HG03457 (cell line): ENCODE data around the gene SESTD1.
"Not testable (repeated sequence)": the region's sequence is repeated elsewhere in the genome, so short reads cannot be mapped to it uniquely, and the experiment has no call there.

Experiments
- ATAC-seq: cut with Tn5 transposase; IDR thresholded peaks from one replicate; pipeline ENCODE4 v1.9.1; 2021; ENCODE audit warnings: moderate number of reproducible peaks; ENCODE audit not compliant: unreplicated experiment

SESTD1 gene

GRCh38 chr2:179239838-179240237 lies 24.8 kb downstream of the SESTD1 start:
- no peak for ATAC-seq

GRCh38 chr2:179239195-179239594 lies 25.4 kb downstream of the SESTD1 start:
- ATAC-seq, result peak; percentile 60

- no peak for ATAC-seq
These were observed 26.6 kb downstream of the SESTD1 start for GRCh38 chr2:179238027-179238426.

- no peak for ATAC-seq
These were observed 27.3 kb downstream of the SESTD1 start for GRCh38 chr2:179237209-179237946.

- no peak for ATAC-seq
These were observed 29.0 kb downstream of the SESTD1 start for GRCh38 chr2:179235463-179236108.

- ATAC-seq, result no peak
These were observed 29.9 kb downstream of the SESTD1 start for GRCh38 chr2:179234658-179235240.

GRCh38 chr2:179233626-179234430 lies 30.8 kb downstream of the SESTD1 start:
- ATAC-seq, result no peak

GRCh38 chr2:179233083-179233490 lies 31.5 kb downstream of the SESTD1 start:
- no peak for ATAC-seq

- no peak for ATAC-seq
These were observed 37.7 kb downstream of the SESTD1 start for GRCh38 chr2:179226961-179227259.

GRCh38 chr2:179226203-179226960 lies 38.2 kb downstream of the SESTD1 start:
- no peak for ATAC-seq

- no peak for ATAC-seq
These were observed 40.3 kb downstream of the SESTD1 start for GRCh38 chr2:179224361-179224760.

- no peak for ATAC-seq
These were observed 42.6 kb downstream of the SESTD1 start for GRCh38 chr2:179222076-179222475.

- no peak for ATAC-seq
These were observed 45.6 kb downstream of the SESTD1 start for GRCh38 chr2:179218848-179219594.

GRCh38 chr2:179214671-179215070 lies 50.0 kb downstream of the SESTD1 start:
- ATAC-seq, result not testable (repeated sequence)

GRCh38 chr2:179211355-179211754 lies 53.3 kb downstream of the SESTD1 start:
- ATAC-seq, result no peak

GRCh38 chr2:179208277-179208676 lies 56.4 kb downstream of the SESTD1 start:
- not testable (repeated sequence) for ATAC-seq

GRCh38 chr2:179207047-179207446 lies 57.6 kb downstream of the SESTD1 start:
- no peak for ATAC-seq

GRCh38 chr2:179201869-179202268 lies 62.8 kb downstream of the SESTD1 start:
- no peak for ATAC-seq

- not testable (repeated sequence) for ATAC-seq
These were observed 68.6 kb downstream of the SESTD1 start for GRCh38 chr2:179195926-179196590.

- ATAC-seq, result no peak
These were observed 69.5 kb downstream of the SESTD1 start for GRCh38 chr2:179195141-179195540.
